CD4-positive, alpha-beta T cell treated with Interleukin-15 for 1 hour (primary cell): ENCODE measurements around the gene GLP1R.

Experiments used
- DNase-seq: peaks from one replicate; pipeline ENCODE4 v3.0.0-alpha.2; 2020

The GLP1R gene

GRCh38 chr6:39065561-39065960, 17.0 kb downstream of the GLP1R start:
- DNase-seq: peak; percentile 4

- DNase-seq: no peak
Measured at GRCh38 chr6:39068391-39068790, 19.8 kb downstream of the GLP1R start.

DNA sequence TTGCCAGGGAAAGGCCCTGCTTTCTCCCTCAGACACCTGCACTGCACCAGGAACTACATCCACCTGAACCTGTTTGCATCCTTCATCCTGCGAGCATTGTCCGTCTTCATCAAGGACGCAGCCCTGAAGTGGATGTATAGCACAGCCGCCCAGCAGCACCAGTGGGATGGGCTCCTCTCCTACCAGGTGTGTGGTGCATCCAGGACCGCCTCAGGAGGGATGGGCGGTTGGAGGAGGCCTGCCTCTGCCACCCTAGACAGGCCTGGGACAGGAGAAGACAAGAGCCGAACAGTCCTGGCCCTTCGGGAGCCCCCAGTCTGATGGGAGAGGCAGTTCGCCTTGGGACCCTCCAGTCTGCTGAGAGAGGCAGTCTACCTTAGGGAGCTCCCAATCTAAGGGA, 24.2 kb downstream of the GLP1R start:
- peak; percentile 6 for DNase-seq

- peak; percentile 14 for DNase-seq
Measured at GRCh38 chr6:39073471-39074355, 25.1 kb downstream of the GLP1R start.

- DNase-seq: no peak
Measured at GRCh38 chr6:39074486-39074885, 25.9 kb downstream of the GLP1R start.

GRCh38 chr6:39075010-39075686, 26.6 kb downstream of the GLP1R start:
- no peak for DNase-seq

GRCh38 chr6:39075807-39076622, 27.4 kb downstream of the GLP1R start:
- DNase-seq: no peak

DNA sequence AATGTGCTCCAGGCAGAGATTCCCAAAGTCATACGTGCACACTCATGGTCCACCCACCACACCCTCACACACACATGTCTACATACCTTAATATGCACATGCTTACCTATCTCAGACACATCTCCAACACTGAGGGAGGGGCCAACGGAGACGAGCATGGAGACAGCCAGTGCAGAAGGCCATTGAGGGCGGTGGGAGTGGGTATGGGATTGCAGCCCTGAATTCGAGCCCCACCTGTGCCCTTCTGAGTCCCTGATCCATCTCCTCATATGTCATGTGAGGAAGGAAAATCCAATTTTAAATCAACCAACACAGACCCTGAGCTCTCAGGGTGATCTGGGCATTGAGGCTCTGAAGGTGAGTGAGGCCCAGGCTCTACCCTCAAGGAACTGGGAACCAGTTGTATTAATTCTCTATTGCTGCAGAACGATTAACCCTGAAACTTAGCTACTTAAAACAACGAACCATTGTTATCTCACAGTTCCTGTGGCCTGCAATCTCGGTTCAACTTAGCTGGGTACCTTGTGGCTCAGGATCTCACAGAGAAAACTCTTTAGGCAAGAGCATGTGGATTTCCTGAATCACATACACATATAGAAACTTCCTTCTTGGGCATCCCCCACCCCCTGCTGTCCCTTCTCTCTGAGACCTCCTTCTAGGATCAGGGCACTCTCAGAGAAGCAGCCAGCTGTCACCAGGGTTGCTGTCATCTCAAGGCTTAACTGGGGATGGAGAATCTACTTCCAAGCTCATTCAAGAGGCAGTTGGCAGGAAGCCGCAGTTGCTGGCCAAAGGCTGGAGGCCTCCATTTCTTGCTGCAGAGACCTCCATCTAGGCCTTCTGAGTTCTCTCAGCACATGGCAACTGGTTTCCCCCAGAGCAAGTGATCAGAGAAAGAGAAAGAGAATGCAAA, 28.3 kb downstream of the GLP1R start:
- no peak for DNase-seq

GRCh38 chr6:39077882-39078594, 29.5 kb downstream of the GLP1R start:
- no peak for DNase-seq

DNA sequence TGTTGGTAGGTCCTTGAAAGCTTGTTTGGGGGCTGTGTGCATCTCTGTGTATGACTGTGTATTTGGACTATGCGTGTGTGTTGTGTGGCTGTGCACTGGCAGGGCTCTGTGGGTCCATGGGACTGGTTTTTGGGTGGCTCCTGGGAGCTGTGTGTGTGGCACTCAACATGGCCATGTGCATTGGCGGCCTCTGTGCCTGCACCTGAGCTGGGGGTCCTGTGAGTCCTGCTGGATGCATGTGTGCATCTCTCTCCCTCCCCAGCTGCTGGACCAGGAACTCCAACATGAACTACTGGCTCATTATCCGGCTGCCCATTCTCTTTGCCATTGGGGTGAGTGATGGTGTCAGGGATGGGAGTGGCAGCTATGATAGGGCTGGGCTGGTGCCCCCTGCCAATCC, 30.1 kb downstream of the GLP1R start:
- no peak for DNase-seq

- no peak for DNase-seq
Measured at GRCh38 chr6:39079197-39080125, 30.9 kb downstream of the GLP1R start.

DNA sequence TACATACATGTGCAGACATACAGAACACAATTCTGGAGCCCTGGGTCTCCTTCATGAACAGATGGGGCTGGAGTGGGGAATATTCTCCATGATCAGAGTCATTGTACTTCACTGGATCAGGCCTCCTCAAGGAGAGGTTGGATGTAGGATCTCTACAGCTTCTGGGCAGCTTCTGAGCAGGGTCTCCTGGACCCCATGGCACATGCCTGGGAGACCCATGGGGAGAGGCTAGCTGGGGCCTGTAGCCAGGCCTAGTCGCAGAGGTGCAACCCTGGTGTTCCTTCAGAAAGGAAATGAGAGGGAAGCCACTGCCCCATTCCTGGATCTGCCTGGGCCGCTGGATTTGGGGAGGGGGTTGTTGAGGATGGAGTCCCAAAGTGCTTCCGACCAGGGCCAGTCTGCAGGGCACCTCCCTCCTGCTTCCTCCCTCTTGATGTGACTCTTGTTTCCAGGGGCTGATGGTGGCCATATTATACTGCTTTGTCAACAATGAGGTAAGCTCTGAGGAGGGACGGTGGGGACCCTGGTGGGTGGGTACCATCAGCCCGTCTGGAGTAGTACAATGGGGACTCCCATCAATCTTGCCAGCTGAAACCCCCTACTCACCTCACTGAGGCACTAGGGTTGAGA, 31.8 kb downstream of the GLP1R start:
- no peak for DNase-seq

GRCh38 chr6:39082310-39082709, 33.7 kb downstream of the GLP1R start:
- no peak for DNase-seq

- no peak for DNase-seq
Measured at GRCh38 chr6:39083231-39083634, 34.7 kb downstream of the GLP1R start.

GRCh38 chr6:39084506-39084905, 35.9 kb downstream of the GLP1R start:
- no peak for DNase-seq

GRCh38 chr6:39085129-39085797, 36.7 kb downstream of the GLP1R start:
- no peak for DNase-seq

GRCh38 chr6:39086294-39086693, 37.7 kb downstream of the GLP1R start:
- no peak for DNase-seq

DNA sequence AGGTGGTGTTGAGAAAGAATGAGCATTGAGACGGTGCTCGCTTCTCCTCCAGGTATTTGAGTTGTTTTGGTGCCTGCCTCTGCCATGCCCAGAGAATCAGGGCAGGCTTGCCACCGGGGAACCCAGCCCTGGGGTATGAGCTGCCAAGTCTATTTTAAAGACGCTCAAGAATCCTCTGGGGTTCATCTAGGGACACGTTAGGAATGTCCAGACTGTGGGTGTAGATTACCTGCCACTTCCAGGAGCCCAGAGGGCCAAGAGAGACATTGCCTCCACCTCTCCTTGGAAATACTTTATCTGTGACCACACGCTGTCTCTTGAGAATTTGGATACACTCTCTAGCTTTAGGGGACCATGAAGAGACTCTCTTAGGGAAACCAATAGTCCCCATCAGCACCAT, 38.1 kb downstream of the GLP1R start:
- DNase-seq: no peak

- no peak for DNase-seq
Measured at GRCh38 chr6:39087197-39087596, 38.6 kb downstream of the GLP1R start.
